C4-2B (cell line): Measurements from ENCODE around the gene DOCK9.

Source experiments
- H3K27ac ChIP-seq: fragments of 450-650 bp; 2 replicates; pipeline ENCODE4 v1.5.1; 2017
- ZFX ChIP-seq: fragments of 450-650 bp; IDR thresholded peaks from 2 replicates; pipeline ENCODE4 v1.6.1; 2017
- TF ChIP-seq, protein P1 (sequence below): fragments of 450-650 bp; conservative IDR thresholded peaks from 2 replicates; pipeline ENCODE4 v1.5.1; 2017; ENCODE audit warnings: mild to moderate bottlenecking

DOCK9 gene

DNA sequence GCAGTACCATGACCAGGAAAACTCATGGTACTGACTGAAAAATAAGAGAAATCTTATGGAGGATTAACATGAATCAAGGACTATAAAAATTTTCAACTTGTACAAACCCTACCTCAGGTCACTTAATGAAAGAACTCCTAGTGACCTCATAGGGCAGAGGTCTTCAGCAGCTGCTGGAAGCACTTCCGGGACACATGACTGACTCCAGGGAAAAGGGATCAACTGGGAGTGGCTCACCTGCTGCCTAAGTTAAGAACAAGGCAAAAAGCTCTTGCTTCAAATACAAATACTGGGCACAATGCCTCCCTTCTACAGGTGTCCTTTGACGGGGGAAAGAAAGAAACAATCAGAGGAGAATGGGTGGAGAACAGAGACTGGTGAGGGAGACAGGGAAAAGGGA, 18.6 kb downstream of the DOCK9 start:
- H3K27ac ChIP-seq, result no peak overlapping the region
- no peak for TF ChIP-seq ZFX
- TF ChIP-seq, protein P1, sequence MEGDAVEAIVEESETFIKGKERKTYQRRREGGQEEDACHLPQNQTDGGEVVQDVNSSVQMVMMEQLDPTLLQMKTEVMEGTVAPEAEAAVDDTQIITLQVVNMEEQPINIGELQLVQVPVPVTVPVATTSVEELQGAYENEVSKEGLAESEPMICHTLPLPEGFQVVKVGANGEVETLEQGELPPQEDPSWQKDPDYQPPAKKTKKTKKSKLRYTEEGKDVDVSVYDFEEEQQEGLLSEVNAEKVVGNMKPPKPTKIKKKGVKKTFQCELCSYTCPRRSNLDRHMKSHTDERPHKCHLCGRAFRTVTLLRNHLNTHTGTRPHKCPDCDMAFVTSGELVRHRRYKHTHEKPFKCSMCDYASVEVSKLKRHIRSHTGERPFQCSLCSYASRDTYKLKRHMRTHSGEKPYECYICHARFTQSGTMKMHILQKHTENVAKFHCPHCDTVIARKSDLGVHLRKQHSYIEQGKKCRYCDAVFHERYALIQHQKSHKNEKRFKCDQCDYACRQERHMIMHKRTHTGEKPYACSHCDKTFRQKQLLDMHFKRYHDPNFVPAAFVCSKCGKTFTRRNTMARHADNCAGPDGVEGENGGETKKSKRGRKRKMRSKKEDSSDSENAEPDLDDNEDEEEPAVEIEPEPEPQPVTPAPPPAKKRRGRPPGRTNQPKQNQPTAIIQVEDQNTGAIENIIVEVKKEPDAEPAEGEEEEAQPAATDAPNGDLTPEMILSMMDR, result no peak

DNA sequence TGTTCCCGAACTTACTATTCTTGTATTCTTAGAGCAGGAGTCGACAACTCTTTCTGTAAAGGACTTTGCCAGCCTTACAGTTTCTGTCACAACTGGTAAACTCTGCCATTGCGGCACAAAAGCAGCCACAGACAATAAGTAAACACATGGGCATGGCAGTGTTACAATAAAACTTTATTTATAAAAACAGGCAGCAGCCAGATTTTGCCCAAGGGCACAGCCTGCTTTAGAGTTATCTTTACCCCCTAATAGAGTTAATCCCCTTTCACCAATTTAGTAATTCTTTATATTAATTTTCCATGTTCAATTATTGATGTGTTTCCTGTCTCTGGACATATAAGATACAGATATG, 19.4 kb downstream of the DOCK9 start:
- TF ChIP-seq, protein P1, result no peak
- no peak for TF ChIP-seq ZFX
- no peak overlapping the region for H3K27ac ChIP-seq

DNA sequence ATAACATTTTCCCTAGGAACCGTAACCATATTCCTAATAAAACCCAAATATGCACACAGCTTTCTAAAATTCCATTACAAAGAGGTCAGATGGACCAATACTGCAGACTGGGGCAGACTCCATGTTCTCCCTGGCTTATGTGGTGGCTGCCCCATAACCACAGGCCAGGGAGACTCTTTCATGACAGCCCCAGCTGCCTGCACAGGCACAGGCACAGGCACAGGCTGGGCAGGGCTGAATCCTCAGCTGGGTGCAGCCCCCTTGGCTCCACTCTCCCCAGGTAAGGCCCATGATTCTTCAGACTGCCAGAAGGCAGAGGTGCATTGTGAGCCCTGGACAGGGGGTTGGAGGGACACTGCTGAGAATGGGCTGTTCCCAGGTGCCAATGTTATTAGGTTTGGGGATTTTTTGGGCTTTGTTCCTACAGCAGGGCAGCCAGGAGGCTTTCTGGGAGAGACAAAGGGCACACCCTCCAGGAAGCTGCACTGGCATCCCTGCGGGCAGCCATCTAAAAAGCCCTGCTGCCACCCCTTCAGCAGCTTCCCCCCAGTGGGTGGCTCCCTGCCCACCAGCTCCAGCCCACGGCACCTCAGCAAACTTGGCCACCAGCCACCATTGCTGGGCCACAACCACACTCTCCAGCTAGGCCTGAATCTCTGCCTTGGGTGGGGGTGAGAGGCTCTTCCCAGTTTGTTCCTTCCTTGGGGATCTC, 20.0 kb downstream of the DOCK9 start:
- TF ChIP-seq ZFX, result no peak
- TF ChIP-seq, protein P1, result no peak
- H3K27ac ChIP-seq, result no peak overlapping the region

DNA sequence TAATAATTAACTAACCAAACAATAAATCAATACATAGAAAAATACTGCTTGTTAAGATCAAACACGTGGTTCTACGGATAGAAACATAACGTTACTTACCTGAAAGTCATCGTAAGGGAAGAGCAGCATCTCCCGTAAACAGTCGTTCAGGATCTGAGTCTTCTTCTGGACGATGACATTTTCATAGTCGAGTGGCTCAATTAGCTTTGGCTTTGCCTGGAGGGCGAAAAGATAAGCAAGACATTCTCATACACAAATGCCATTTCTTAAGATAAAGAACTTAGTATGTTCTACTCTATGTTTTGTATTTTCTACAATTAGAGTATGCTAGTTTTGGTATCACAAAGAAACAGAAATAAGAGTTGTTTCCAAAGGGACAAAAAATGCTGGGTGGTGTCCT, 22.5 kb downstream of the DOCK9 start:
- no peak overlapping the region for H3K27ac ChIP-seq
- TF ChIP-seq, protein P1, result no peak
- no peak for TF ChIP-seq ZFX

DNA sequence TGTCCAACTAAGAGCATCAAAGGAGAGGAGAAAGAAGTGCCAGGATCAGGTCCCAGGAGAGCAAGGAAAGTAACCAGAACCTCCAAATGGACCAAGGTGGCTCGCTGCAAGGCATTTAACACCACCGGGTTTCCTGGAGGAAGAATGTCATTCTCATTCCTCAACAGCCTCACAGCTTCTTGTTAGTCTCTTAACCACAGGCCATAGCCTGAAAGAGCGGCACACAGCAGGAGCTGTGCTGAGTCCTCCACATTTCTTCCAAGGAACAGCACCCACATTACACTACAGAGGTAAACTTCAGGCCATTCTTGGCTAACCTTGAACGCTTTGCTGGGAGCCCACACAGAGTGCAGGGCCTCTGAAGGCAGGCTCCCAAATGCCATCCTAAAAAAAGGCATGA, 23.6 kb downstream of the DOCK9 start:
- H3K27ac ChIP-seq, result no peak overlapping the region
- TF ChIP-seq, protein P1, result no peak
- no peak for TF ChIP-seq ZFX

DNA sequence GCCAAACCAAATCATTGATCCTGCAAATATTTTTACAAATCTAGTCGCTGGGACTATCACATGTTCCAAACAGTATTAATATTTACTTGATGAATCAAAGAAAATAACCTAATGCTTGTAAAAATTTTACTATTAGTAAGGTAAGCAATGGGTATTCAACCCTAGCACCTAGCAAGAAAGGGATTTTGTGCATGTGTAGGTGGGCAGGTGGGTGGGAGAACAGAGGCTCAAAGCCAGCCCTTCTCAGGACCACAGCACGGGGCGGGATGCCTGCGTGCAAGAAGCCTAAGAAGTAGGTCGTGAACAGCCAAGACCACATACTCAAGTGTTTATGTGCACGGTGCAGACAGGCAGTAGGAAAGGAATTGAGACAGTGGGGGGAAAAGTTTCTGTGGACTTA, 26.6 kb downstream of the DOCK9 start:
- H3K27ac ChIP-seq, result no peak overlapping the region
- TF ChIP-seq, protein P1, result no peak
- TF ChIP-seq ZFX, result no peak

DNA sequence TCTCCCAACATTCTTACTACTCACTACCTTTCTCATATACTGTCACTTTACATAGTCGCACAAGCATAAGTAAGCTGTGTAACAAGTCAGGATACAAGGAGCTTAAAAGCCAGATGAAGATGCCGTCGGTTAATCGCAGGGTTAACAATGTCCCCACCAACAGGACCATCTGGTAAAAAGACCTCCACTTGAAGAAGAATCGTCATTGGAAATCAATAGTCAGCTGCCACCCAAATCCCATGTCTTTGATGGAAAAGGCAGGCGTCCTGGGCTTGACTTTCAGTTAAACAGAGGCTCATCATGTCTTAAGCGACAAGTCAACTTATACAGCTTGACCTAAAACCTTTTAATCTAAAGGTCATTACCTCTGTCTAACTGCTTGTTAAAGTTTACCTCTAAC, 27.2 kb downstream of the DOCK9 start:
- no peak for TF ChIP-seq ZFX
- TF ChIP-seq, protein P1, result no peak
- H3K27ac ChIP-seq, result no peak overlapping the region
